Endothelial cell of hepatic sinusoid (primary cell): Measurements from ENCODE around the gene ACSL3.
"Not testable (repeated sequence)": the region's sequence is repeated elsewhere in the genome, so short reads cannot be mapped to it uniquely, and the experiment has no call there.

Experiments used
- in situ Hi-C: cut with HindIII; loops from 2 replicates; pipeline ENCODE4 v1.10.0; 2017; ENCODE audit warnings: low sequenced_read_pairs

ACSL3 gene

GRCh38 chr2:222860740-222861410, at the start of gene ACSL3:
Gene ACSL3, plus strand, starts transcription at chr2:222861036. Its CDS starts 47,737 bp downstream, at chr2:222908773.
- in situ Hi-C loops, result loop anchor here (5.0 kb wide), 3 partner anchors 46 to 99 kb away; no protein-coding TSS in a partner anchor

DNA sequence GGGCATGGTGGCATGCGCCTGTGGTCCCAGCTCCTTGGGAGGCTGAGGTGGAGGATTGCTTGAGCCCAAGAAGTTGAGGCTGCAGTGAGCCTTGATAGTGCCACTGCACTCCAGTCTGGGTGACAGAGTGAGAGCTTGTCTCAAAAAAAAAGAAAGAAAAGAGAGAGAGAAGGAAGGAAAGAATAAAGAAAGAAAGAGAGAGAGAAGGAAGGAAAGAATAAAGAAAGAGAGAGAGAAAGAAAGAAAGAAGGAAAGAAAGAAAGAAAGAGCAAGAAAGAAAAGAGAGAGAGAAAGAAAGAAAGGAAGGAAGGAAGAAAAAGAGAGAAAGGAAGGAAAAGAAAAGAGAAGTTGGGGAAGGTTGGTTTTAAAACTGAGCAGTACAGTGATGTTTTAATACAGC, 49.0 kb upstream of the ACSL3 start:
- in situ Hi-C loops, result no loop called here

- in situ Hi-C loops, result no loop called here
Measured at GRCh38 chr2:222813177-222813843, 47.5 kb upstream of the ACSL3 start.

- in situ Hi-C loops, result no loop called here
Measured at GRCh38 chr2:222819722-222820333, 41.0 kb upstream of the ACSL3 start.

DNA sequence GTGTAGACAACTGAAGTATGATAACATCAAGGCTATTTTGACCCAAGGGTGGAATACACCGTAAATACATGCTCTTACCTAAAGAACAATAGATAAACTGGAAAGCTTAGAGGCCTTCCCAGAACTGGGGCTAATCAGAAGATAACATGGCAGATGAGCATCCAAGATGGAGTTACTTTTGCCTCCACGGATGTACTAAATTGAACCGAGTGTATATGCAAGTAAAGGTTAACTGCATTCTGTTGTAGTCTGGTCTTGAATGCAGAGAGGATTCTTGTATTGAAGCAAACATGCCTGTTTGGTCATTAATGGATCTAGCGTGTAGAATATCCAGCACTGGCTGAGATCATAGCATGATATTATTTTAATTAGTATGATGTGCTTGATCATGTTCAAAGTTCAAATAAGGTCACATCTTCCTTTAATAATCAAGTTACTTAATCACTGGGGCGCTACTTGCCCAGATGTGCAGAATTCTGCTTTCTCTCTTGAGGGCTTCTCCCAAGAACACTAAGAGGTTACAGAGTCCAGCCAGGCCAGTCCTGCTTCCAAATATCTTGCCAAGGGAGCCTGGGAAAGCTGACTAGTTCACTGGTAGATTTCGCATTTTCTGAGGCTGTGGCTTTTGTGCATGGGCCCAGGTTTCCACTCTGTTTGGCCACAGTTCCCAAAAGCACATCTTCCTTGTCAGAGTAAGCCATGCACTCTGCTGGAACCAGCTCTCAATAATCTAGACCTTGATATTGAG, 37.5 kb upstream of the ACSL3 start:
- in situ Hi-C loops, result no loop called here

GRCh38 chr2:222825031-222825430, 35.8 kb upstream of the ACSL3 start:
- in situ Hi-C loops, result no loop called here

DNA sequence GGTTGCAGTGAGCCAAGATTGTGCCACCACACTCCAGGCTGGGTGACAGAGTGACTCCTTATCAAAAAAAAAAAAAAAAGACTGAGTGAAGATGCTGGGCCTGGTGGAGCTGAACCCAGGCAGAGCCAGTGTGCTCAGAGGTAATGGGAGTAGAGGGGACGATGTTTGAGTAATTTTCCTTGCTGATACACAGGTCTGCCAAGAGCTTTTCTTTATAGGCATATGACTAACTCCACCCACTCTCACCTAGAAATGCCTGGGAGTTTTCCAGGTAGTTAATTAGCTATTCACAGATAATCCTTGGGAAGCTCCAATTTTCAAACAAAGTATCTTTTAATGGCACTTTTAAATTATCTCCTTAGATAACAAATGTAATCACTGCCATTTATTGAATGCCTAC, 33.4 kb upstream of the ACSL3 start:
- in situ Hi-C loops, result no loop called here

- in situ Hi-C loops, result no loop called here
Measured at GRCh38 chr2:222828572-222828971, 32.3 kb upstream of the ACSL3 start.

DNA sequence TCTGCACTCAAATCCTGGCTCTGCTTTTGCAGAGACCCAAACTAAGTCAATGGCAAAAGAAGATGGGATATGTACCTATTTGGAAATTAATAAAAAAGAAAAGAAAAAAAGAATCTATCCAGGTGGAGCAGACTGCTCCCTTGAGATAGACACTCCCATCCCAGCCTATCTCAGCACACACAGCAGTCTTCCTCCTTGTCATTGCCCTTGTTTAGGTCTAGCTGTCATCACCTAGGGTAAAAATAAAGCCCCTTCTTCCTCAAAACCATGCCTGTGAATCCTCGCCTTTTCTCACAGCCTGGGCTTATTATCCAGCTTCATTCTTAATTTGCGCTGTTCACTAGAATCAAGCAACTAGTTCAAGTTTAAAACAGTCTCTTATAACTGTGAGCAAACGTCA, 30.7 kb upstream of the ACSL3 start:
- in situ Hi-C loops, result no loop called here

- in situ Hi-C loops, result no loop called here
Measured at GRCh38 chr2:222833410-222833809, 27.4 kb upstream of the ACSL3 start.

- in situ Hi-C loops, result no loop called here
Measured at GRCh38 chr2:222835143-222835822, 25.6 kb upstream of the ACSL3 start.

GRCh38 chr2:222835823-222836151, 25.0 kb upstream of the ACSL3 start:
- in situ Hi-C loops, result no loop called here

GRCh38 chr2:222837643-222838056, 23.2 kb upstream of the ACSL3 start:
- in situ Hi-C loops, result no loop called here

GRCh38 chr2:222840060-222840802, 20.6 kb upstream of the ACSL3 start:
- in situ Hi-C loops, result no loop called here

DNA sequence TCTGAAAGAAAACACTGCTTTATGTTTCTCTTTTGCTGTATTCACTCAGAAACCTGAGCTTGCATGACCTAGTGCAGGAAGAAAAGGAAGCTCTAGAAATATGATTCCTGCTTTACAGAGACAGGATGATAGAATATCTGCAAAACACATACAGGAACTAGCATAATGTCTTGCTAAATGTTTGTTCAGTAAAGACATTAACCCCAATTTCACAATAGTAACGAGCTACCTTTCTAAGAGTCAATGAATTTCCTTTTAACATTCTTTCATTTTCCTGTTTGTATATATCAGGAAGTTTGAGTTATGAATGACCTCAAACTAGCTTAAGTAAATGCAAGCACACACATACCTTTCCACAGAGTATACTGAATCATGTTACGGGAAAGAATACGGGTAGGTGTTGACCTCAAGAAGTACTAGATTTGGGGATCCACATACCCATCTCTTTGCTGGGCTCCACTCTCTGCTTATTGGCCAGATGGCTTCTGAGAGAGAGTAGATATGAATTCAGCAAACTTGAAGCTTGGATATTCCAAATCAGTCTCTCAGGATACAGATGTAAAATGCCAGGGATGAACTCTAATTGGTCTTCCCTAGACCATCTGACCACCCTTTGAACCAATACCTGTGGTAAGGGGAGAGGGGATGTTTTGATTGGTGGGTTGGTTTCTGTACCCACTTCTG, 18.2 kb upstream of the ACSL3 start:
- in situ Hi-C loops, result no loop called here

DNA sequence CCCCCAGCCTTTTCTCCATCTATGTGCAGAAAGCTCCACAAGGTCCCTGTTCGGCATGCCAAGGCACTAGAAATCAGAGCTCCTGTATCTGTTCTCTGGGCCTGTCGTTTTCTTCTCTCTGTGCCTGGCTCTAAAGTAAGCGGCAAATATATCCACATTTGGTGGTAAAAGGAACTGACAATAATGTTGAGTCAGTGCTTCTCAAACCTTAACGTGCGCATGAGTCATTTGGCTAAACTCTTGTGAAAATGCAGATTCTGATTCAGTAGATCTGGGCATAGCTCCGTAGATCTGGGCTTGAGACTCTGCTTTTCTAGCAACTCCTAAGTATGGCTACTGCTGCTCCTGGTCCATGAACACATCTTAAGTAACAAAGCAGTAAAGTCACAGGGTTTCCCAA, 16.5 kb upstream of the ACSL3 start:
- in situ Hi-C loops, result no loop called here

- in situ Hi-C loops, result not testable (repeated sequence)
Measured at GRCh38 chr2:222845314-222845713, 15.5 kb upstream of the ACSL3 start.

DNA sequence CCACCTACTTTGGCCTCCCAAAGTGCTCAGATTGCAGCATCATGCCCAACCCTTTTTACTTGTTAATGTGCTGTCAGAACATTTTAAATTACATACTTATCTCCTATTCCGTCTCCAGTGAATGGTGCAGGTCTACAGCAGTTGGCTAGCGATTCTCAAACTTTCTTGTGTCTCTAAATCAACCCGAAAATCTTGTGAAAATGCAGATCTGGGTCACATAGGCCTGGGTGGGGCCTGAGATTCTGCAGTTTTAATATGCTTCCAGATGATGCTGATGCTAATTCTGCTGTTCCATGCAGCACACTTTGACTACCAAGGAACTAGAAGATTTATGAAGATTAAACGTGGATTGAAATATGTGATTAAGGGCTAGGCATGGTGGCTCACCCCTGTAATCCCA, 14.8 kb upstream of the ACSL3 start:
- in situ Hi-C loops, result no loop called here

DNA sequence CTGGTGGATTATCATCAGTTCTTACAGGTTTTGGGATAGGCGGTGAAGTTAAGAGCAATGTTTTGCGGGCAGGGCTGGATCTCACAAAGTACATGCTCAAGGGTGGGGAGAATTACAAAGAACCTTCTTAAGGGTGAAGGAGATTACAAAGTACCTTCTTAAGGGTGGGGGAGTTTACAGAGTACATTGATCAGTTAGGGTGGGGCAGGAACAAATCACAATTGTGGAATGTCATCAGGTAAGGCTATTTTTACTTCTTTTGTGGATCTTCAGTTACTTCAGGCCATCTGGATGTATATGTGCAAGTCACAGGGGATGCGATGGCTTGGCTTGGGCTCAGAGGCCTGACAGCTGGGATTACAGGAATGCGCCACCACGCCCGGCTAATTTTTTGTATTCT, 12.8 kb upstream of the ACSL3 start:
- in situ Hi-C loops, result not testable (repeated sequence)

DNA sequence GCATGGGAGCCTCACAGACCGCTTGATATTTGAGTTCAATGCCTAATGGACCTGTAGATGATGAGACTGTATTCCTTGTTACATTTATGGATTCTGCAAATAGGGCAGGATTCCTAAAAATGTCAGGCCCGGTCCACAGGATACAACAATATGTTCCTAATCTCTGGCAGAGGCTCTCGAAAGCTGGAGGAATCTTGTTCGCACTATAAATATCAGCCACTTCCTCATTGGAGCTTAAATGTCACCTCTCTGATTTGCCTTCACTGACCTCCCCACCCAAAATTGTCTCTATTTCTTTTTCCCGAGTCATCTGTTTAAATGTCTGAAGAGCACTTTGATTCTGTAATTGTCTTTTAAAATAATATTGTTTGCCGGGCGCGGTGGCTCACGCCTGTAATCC, 12.0 kb upstream of the ACSL3 start:
- in situ Hi-C loops, result no loop called here
